Suprapubic skin (tissue), 4 donors: ENCODE results near the gene NSD1.

Experiments used
- CTCF ChIP-seq, 2 donors: fragments of 200-600 bp in 1 of 2; fragments of 450-650 bp in 1 of 2; sonication (generic) in 1 of 2; IDR thresholded peaks; one replicate each; pipeline ENCODE4 v1.5.1; 2016 to 2019; ENCODE audit warnings: antibody characterized with exemption in 2 of 2, mild to moderate bottlenecking in 1 of 2, moderate library complexity in 1 of 2
- EP300 ChIP-seq: sonication (generic); formaldehyde crosslinking; IDR thresholded peaks from one replicate; pipeline ENCODE4 v1.6.1; 2017; ENCODE audit warnings: antibody characterized with exemption
- POLR2A ChIP-seq, 2 donors: fragments of 450-650 bp; IDR thresholded peaks; one replicate each; pipeline ENCODE4 v1.6.1; 2017; ENCODE audit warnings: antibody characterized with exemption in 2 of 2, mild to moderate bottlenecking in 2 of 2, moderate library complexity in 2 of 2
- POLR2AphosphoS5 ChIP-seq, 3 donors: sonication (generic); formaldehyde crosslinking; IDR thresholded peaks; one replicate each; pipeline ENCODE4 v1.6.1; 2017; ENCODE audit warnings: antibody characterized with exemption in 3 of 3

- TF ChIP-seq EP300, result no peak
- TF ChIP-seq POLR2AphosphoS5 (IDR thresholded peaks at IDR 0.05), result no peak
- TF ChIP-seq CTCF (IDR thresholded peaks at IDR 0.05), result no peak
- TF ChIP-seq POLR2A (IDR thresholded peaks at IDR 0.05), result no peak
Measured at GRCh38 chr5:177183766-177184360, 50.3 kb downstream of the NSD1 start.
